D721Med (cell line): ENCODE data around the gene HTRA3.

Experiments
- DNase-seq: peaks from one replicate; pipeline ENCODE4 v3.0.0; 2011; ENCODE audit warnings: low spot score; ENCODE audit not compliant: insufficient read length
- FAIRE-seq: peaks from 2 replicates; lab custom pipeline; 2011; peaks lifted over from hg19 to GRCh38; lab: Jason Lieb, UNC
- TF ChIP-seq, protein P1 (sequence below): IDR thresholded peaks from 2 replicates; pipeline ENCODE4 v1.5.1; 2012; ENCODE audit warnings: mild to moderate bottlenecking, control low read depth; ENCODE audit not compliant: insufficient read depth; ENCODE audit errors: missing control alignments

The HTRA3 gene

DNA sequence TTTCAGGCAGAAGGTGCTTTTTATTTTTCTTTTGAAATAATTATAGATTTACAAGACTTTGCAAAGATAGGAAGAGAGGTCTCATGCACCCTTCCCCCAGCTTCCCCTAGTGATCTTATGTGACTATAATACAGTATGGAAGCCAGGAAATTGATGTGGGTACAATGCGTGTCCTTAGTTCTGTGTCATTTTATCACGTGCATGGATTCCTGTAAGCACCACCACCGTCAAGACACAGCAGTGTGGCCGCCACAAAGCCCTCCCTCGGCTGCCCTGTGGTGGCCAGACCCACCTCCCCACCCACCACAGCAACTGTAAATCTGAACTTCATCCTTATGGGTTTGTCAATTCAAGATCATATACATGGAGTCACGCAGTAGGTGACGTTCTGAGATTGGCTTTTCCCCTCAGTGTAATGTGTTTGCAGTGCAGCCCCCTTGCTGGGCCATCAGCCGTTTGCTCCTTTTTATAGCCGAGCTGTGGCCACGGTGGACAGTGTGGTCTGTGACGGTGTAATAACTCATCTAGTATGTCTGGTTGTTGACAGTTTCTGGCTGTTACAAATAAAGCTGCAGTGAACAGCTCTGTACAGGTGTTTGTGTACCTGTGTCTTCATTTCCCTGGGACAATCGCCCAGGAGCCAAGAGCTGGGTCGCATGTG, 10.9 kb upstream of the HTRA3 start:
- FAIRE-seq: no peak
- TF ChIP-seq, protein P1, sequence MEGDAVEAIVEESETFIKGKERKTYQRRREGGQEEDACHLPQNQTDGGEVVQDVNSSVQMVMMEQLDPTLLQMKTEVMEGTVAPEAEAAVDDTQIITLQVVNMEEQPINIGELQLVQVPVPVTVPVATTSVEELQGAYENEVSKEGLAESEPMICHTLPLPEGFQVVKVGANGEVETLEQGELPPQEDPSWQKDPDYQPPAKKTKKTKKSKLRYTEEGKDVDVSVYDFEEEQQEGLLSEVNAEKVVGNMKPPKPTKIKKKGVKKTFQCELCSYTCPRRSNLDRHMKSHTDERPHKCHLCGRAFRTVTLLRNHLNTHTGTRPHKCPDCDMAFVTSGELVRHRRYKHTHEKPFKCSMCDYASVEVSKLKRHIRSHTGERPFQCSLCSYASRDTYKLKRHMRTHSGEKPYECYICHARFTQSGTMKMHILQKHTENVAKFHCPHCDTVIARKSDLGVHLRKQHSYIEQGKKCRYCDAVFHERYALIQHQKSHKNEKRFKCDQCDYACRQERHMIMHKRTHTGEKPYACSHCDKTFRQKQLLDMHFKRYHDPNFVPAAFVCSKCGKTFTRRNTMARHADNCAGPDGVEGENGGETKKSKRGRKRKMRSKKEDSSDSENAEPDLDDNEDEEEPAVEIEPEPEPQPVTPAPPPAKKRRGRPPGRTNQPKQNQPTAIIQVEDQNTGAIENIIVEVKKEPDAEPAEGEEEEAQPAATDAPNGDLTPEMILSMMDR: no peak
- no peak for DNase-seq

DNA sequence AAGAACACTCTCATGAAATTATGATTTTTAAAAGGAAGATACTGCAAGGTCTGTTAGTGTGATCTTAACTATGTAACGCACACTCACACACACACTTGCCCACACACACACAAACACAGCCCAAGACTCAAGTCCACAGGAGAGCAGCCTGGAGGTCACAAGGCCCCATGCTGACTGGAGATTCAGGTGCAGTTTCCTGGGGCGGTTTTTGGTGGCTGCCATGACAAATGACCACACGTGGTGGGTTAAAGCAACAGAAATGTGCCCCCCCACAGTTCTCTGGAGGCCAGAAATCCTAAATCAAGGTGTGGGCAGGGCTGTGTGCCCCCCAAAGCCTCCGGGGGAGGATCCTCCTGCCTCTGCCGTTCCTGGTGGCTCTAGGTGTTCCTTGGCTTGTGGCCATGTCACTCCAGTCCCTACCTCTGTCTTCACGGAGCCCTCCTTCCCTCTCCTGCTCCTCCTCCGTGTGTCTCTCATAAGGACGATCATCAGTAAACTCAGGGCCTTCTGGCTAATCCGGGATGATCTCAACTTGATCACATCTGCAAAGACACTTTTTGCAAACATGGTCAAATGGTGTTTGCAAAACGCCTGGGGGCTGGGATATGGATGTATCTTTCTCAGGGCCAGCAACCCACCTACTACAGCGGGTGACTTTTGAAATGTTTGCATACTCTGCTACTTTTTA, 9.7 kb upstream of the HTRA3 start:
- no peak for FAIRE-seq
- TF ChIP-seq, protein P1: no peak

DNA sequence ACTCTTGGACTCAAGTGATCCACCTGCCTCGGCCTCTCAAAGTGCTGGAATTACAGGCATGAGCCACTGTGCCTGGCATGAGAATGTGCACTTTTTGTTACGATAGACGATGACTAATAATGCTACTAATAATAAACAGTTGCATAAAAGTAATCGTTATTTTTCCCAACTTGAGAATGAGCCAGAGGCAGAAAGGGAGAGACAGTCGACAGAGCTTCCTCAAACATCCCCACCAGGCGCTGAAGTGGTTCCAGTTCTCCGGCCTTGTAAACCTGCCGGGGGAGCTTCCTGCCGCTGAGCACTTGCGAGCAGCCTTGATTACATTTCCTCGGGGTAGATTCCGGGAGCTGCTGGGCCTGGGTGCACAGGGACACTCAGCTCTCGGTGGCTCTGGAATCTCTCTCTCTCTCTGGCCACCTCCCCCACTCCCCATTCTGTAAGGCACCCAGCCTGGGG, 8.9 kb upstream of the HTRA3 start:
- FAIRE-seq: no peak
- DNase-seq: no peak
- TF ChIP-seq, protein P1: no peak

More for the DNA sequence above, 9.7 kb upstream of the HTRA3 start:
- peak; percentile 83 for DNase-seq

DNA sequence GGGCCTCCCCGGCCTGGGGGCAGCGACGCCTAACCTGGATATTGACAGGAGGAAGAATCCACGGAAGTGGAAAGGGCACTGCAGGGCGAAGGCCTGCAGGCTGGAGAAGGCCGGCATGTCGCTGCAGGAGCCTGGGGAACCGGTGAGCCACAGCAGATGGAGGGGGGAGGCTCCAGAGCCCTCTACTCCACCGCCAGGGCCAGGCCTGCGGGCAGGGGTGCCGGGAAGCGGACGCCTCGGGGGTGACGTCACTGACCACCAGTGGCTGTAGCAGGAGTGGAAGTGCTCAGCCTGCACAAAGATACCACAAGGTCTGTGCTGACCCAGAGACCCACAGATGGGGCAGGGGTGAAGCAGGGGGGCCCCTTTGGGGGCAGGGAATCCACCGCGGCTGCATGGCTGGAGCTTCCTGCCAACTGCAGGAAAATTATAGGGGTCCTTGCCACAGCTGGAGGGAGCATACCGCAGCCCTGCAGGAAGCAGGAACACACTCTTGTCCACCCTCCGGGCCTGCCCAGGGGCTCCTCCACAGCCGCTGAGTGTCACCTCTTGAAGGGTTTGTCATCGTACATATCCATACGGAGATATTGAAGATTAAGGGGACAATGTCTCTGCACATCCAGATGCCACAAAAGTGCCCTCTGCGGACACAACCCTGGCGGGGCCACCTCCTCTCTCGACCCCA, 7.6 kb upstream of the HTRA3 start:
- DNase-seq: no peak
- FAIRE-seq: no peak
- TF ChIP-seq, protein P1: no peak

DNA sequence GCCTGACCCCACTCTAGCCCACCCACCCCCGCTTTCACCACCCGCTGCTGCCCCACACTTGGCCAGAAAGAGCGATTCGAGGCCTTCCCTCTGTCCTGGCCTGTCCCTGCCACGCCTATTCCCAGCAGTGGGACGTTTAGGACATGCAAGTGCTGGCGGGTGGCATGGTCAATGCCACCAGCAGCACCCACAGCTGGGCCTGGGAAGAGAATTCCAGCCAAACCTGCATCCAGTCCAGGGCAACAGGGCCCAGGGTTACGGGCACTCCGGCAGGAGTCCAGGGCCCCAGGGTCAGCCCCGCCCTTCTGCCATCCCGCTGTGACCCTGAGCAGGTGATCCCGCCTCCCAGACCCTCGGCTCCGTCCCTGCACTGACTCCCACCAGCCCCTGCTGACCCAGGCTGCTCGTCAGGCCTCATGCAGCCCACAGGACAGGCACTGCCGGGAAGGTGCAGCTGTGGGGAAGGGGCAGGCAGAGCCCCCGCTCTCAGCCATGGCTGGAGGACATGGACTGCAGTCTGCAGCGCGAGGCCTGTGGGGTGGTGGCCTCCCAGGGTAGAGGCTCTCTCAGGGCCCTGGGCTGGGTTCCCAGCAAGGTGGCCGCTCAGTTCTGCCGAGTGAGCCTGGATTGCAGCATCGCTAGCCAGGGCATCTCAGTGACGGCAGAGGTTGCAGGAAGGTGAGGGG, 6.8 kb upstream of the HTRA3 start:
- TF ChIP-seq, protein P1: no peak
- DNase-seq (no peak), FAIRE-seq (no peak)

DNA sequence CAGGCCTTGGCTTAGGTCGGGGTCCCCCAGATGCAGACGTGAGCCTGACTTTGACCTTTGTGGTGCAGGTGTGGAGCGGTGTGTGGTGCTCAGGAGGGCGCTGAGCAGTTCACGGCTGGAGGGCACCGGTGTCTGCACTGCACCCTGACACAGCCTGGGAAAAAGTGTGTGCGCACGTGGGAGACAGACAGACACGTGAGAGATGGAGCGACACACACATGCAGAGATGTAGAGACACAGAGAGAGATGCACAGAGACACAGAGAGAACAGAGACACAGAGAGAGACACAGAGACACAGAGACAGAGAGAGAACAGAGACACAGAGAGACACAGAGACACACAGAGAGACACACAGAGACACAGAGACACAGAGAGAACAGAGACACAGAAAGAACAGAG, 6.2 kb upstream of the HTRA3 start:
- FAIRE-seq (no peak), DNase-seq (no peak)
- TF ChIP-seq, protein P1: no peak
